SK-N-SH (cell line): ENCODE results near the gene FZD2. TPM values are rescaled to one million over a fixed set of nuclear protein-coding genes. Genes with fewer than 3 reads are reported as not detected.
"Not testable (repeated sequence)": the region's sequence is repeated elsewhere in the genome, so short reads cannot be mapped to it uniquely, and the experiment has no call there.

Source experiments
- CTCF ChIA-PET: fragments of 300-600, 350-600 bp; formaldehyde crosslinking; extraction: SDS; loops from one replicate; lab custom pipeline; 2021; lab: Yijun Ruan, JAX
- POLR2A ChIA-PET: fragments of 350-600 bp; sonication (Branson Sonifier 250); formaldehyde crosslinking; extraction: SDS; loops from one replicate; lab custom pipeline; 2020; ENCODE audit warnings: antibody characterized with exemption, inconsistent platforms; lab: Yijun Ruan, JAX
- DNase-seq: peaks from one replicate; pipeline ENCODE4 v3.0.0; 2012
- H2AFZ ChIP-seq: fragments of 200-600 bp; sonication (generic); 2 replicates; pipeline ENCODE4 v1.8.1; 2016; ENCODE audit warnings: antibody characterized with exemption, mild to moderate bottlenecking, low read depth
- H3F3A ChIP-seq: fragments of 200-600 bp; sonication (generic); replicated peaks from 2 replicates; pipeline ENCODE3; 2016; ENCODE audit warnings: antibody characterized with exemption, mild to moderate bottlenecking; ENCODE audit not compliant: insufficient read depth
- H3K27ac ChIP-seq, 2 experiments: fragments of 200-500 bp in 1 of 2; fragments of 200-600 bp in 1 of 2; sonication (Bioruptor generic) in 1 of 2; sonication (generic), shearing (Covaris generic) in 1 of 2; 2 replicates each; pipeline versions ENCODE4 v1.5.1 to v1.6.1; 2014 to 2016; ENCODE audit warnings: low read depth in 2 of 2, inconsistent platforms in 1 of 2, low read length in 1 of 2, mild to moderate bottlenecking in 1 of 2, mixed read lengths in 1 of 2
- H3K27me3 ChIP-seq: fragments of 200-600 bp; sonication (generic), shearing (Covaris generic); 2 replicates; pipeline ENCODE4 v1.6.1; 2016; ENCODE audit warnings: mixed run types; ENCODE audit not compliant: insufficient read depth
- H3K36me3 ChIP-seq, 2 experiments: fragments of 200-500 bp in 1 of 2; fragments of 200-600 bp in 1 of 2; sonication (Bioruptor generic) in 1 of 2; sonication (generic) in 1 of 2; replicated peaks in 1 of 2; 2 replicates each; pipeline versions ENCODE3 to v1.5.1; 2014 to 2016; ENCODE audit warnings: low read length in 1 of 2, mild to moderate bottlenecking in 1 of 2; ENCODE audit not compliant: insufficient read depth in 2 of 2, control insufficient read depth in 1 of 2
- H3K4me1 ChIP-seq, 2 experiments: fragments of 200-500 bp in 1 of 2; fragments of 200-600 bp in 1 of 2; sonication (Bioruptor generic) in 1 of 2; sonication (generic), shearing (Covaris generic) in 1 of 2; 2 replicates each; pipeline versions ENCODE4 v1.5.1 to v1.6.1; 2014 to 2016; ENCODE audit warnings: low read depth in 1 of 2, low read length in 1 of 2, mixed run types in 1 of 2; ENCODE audit not compliant: insufficient read depth in 2 of 2, control insufficient read depth in 1 of 2
- H3K4me2 ChIP-seq: fragments of 200-600 bp; sonication (generic), shearing (Covaris generic); 2 replicates; pipeline ENCODE4 v1.6.1; 2017; ENCODE audit warnings: mixed run types
- H3K4me3 ChIP-seq, 2 experiments: fragments of 200-500 bp in 1 of 2; fragments of 200-600 bp in 1 of 2; sonication (Bioruptor generic) in 1 of 2; sonication (generic), shearing (Covaris generic) in 1 of 2; 2 replicates each; pipeline versions ENCODE4 v1.5.1 to v1.8.1; 2014 to 2016; ENCODE audit warnings: low read depth in 2 of 2, inconsistent platforms in 1 of 2, low read length in 1 of 2, mild to moderate bottlenecking in 1 of 2, mixed read lengths in 1 of 2, moderate library complexity in 1 of 2
- H3K79me2 ChIP-seq: fragments of 200-600 bp; sonication (generic); 2 replicates; pipeline ENCODE4 v1.8.1; 2017; ENCODE audit warnings: mild to moderate bottlenecking; ENCODE audit not compliant: insufficient read depth
- H3K9ac ChIP-seq: fragments of 200-600 bp; sonication (generic); 2 replicates; pipeline ENCODE4 v1.6.1; 2017; ENCODE audit warnings: mixed run types
- H3K9me2 ChIP-seq: fragments of 200-600 bp; sonication (generic); 2 replicates; pipeline ENCODE4 v1.6.1; 2017; ENCODE audit warnings: mixed run types
- H3K9me3 ChIP-seq: fragments of 200-600 bp; sonication (generic); 2 replicates; pipeline ENCODE4 v1.6.1; 2017; ENCODE audit warnings: mixed run types, mild to moderate bottlenecking, moderate library complexity
- H4K20me1 ChIP-seq: fragments of 200-600 bp; sonication (generic); 2 replicates; pipeline ENCODE4 v1.6.1; 2017; ENCODE audit warnings: mild to moderate bottlenecking, mixed run types; ENCODE audit not compliant: insufficient read depth
- EP300 ChIP-seq, 2 experiments: IDR thresholded peaks; 2 replicates each; pipeline versions ENCODE4 v1.4.0 to v1.6.1; 2012; ENCODE audit warnings: borderline replicate concordance in 1 of 2, low read depth in 1 of 2, low read length in 1 of 2
- EZH2phosphoT487 ChIP-seq: fragments of 200-600 bp; sonication (generic); IDR thresholded peaks from 2 replicates; pipeline ENCODE4 v1.6.1; 2017; ENCODE audit warnings: low read depth, mixed run types, mild to moderate bottlenecking, antibody characterized with exemption, moderate library complexity, borderline replicate concordance
- FOSL2 ChIP-seq: IDR thresholded peaks from 2 replicates; pipeline ENCODE4 v1.4.0; 2012; ENCODE audit warnings: low read depth, mild to moderate bottlenecking, moderate library complexity, borderline replicate concordance
- GABPA ChIP-seq: IDR thresholded peaks from 2 replicates; pipeline ENCODE4 v1.4.0; 2012; ENCODE audit warnings: low read depth, mild to moderate bottlenecking
- MEF2A ChIP-seq: IDR thresholded peaks from 2 replicates; pipeline ENCODE4 v1.4.0; 2012; ENCODE audit warnings: low read depth, borderline replicate concordance
- NRF1 ChIP-seq: IDR thresholded peaks from 2 replicates; pipeline ENCODE4 v1.6.1; 2012; ENCODE audit warnings: low read depth, mild to moderate bottlenecking, low read length
- RCOR1 ChIP-seq: fragments of 150-350 bp; IDR thresholded peaks from 2 replicates; pipeline ENCODE4 v1.6.1; 2017; ENCODE audit warnings: antibody characterized with exemption, low read length
- YY1 ChIP-seq: IDR thresholded peaks from 2 replicates; pipeline ENCODE4 v1.4.0; 2012; ENCODE audit warnings: low read depth, mild to moderate bottlenecking
- WGBS: methylation state at CpG from one replicate; pipeline ENCODE4 v1.1.6; 2017; ENCODE audit warnings: low lambda C conversion rate; 5-methylcytosine and 5-hydroxymethylcytosine counted together
- polyA plus RNA-seq, 3 experiments: library from polyadenylated mRNA; depleted of rRNA; stranded (reverse); fragments of >200 nt; gene quantifications; 2 replicates each; pipeline ENCODE4 v1.2.3, GENCODE V29; 2012
- TF ChIP-seq, protein P1 (sequence below): fragments of 150-350 bp; IDR thresholded peaks from 2 replicates; pipeline ENCODE4 v1.6.1; 2017; ENCODE audit warnings: antibody characterized with exemption, low read length, low read depth, borderline replicate concordance

The FZD2 gene
- polyA plus RNA-seq, 1 of the 3 experiments (the other 2 are of a cell fraction): 35.1 TPM

DNA sequence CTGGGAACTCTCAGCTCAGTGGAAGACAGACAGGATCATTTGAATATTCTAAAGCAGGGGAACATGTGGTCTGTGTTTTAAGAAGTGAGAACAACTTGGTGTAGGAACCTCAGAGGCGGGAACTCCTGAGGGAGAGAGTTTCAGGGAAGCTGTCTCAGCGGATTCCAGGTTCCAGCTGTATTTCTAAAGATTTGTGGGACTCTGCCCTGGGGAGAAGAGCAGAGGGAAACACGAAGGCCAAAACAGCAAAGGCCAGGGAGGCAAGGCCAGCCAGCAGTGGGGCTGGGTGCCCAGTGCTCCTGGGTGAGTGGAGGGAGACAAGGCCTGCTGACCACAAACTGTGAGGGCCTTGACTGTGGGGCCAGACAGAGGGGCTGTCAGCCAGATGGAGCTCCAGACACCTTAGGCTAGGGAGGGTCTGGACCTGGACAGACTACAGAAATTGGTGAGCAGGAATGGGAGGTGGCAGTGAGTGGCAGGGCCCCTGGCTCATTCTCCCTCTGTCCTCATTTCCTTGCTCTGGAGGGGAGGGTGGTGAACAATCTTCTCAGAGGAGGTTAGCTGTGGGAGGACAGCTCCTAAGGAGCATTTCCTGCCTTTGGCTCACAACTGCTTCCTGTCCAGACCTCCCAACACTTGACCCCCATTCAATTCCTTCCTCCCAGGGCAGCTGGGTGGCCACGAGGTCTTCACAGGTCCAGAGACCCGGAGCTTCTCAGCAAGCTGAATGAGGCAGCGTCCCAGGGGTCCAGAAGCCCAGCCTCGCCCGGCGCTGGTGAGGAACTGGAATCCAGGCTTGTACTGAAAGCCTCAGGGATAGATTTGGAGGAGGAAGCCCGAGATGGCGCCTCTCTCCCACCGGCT lies 21.0 kb upstream of the FZD2 start:
- Histone ChIP-seq H2AFZ (peak overlapping the region; percentile 92), H3K36me3 (no peaks in the 10 kb centered on the region), H3F3A (peaks cover 6% of the 10 kb centered on the region), H3K9me2 (no peaks in the 10 kb centered on the region), H3K4me1 (peaks cover 6 to 7% of the 10 kb centered on the region in 2 experiments; a peak in 1 of 4 replicates), H3K9ac (no peak overlapping the region), H4K20me1 (no peaks in the 10 kb centered on the region), H3K4me2 (0 out of 2 replicates have a peak overlapping the region, but pooled peaks have one; percentile 6), H3K4me3 (no peak overlapping the region), H3K9me3 (no peaks in the 10 kb centered on the region), H3K27me3 (no peaks in the 10 kb centered on the region), H3K79me2 (no peaks in the 10 kb centered on the region), H3K27ac (peak overlapping the region; percentile 6 to 21; a peak in 2 of 4 replicates)
- ChIA-PET CTCF (interaction anchor here (0.9 to 4.5 kb wide), 4 partner anchors 10 to 119 kb away, joined by 3 to 55 read pairs (median 4); no protein-coding TSS in a partner anchor), POLR2A (no interaction called here)
- 93% methylated on average over 12 of the region's 12 CpGs for WGBS
- no peak for DNase-seq
- TF ChIP-seq EZH2phosphoT487 (no peak), MEF2A (no peak), FOSL2 (no peak), YY1 (no peak), GABPA (peak; percentile 38; the same call in 1 of the 2 replicates), EP300 (IDR thresholded peaks at IDR 0.05; ENCODE audit: borderline replicate concordance in 1 of 2, low read depth in 1 of 2, low read length in 1 of 2) (no peak), NRF1 (no peak), RCOR1 (no peak)
- TF ChIP-seq, protein P1, sequence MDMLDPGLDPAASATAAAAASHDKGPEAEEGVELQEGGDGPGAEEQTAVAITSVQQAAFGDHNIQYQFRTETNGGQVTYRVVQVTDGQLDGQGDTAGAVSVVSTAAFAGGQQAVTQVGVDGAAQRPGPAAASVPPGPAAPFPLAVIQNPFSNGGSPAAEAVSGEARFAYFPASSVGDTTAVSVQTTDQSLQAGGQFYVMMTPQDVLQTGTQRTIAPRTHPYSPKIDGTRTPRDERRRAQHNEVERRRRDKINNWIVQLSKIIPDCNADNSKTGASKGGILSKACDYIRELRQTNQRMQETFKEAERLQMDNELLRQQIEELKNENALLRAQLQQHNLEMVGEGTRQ: no peak

DNA sequence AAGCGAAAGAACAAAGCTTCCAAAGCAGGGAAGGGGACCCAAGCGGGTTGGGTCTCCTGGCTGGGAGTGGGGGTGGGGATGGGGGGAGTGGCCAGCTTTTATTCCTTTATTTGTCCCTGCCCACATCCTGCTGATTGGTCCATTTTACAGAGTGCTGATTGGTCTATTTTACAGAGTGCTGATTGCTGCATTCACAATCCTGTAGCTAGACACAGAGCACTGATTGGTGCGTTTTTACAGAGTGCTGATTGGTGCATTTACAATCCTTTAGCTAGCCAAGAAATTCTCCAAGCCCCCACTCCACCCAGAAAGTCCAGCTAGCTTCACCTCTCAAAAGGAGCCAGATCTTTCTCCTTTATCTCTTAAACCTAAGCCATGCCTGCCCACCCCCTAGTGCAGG lies 19.4 kb upstream of the FZD2 start:
- H4K20me1 ChIP-seq, H3K36me3 ChIP-seq, H3K79me2 ChIP-seq, H3K9me2 ChIP-seq, H3K9ac ChIP-seq, H3K4me3 ChIP-seq, DNase-seq, H3K4me2 ChIP-seq, H2AFZ ChIP-seq, H3K27ac ChIP-seq, H3K27me3 ChIP-seq, H3K9me3 ChIP-seq: not testable (repeated sequence)
- peaks cover 11% of the 10 kb centered on the region for H3F3A ChIP-seq
- peaks cover 10 to 19% of the 10 kb centered on the region in 2 experiments; a peak in 3 of 4 replicates for H3K4me1 ChIP-seq
- POLR2A ChIA-PET: interaction anchor here (1.0 kb wide), 1 partner anchor 19 kb away, joined by 3 read pairs; the partner anchor contains the start of gene FZD2
- 96% methylated on average over 3 of the region's 3 CpGs for WGBS
- CTCF ChIA-PET: interaction anchor here (0.7 kb wide), 1 partner anchor 175 kb away, joined by 3 read pairs; the partner anchor contains the start of gene FAM171A2
